Effector memory CD4-positive, alpha-beta T cell (primary cell): ENCODE measurements around the gene CABLES1.

Experiments used
- DNase-seq, 3 donors: peaks; one replicate each; pipeline ENCODE4 v3.0.0-alpha.2; 2020
- H3K27ac ChIP-seq: 2 replicates; pipeline ENCODE4 v1.7.0; 2013; ENCODE audit warnings: mild to moderate bottlenecking, low read length, moderate library complexity; ENCODE audit not compliant: insufficient read depth, poor library complexity, severe bottlenecking
- H3K27me3 ChIP-seq: replicated peaks from 2 replicates; pipeline ENCODE4 v1.7.0; 2013; ENCODE audit warnings: mild to moderate bottlenecking, low read length; ENCODE audit not compliant: insufficient read depth, control insufficient read depth, poor library complexity, severe bottlenecking
- H3K36me3 ChIP-seq: 2 replicates; pipeline ENCODE4 v1.7.0; 2013; ENCODE audit warnings: mild to moderate bottlenecking, low read length, moderate library complexity; ENCODE audit not compliant: control insufficient read depth, insufficient read depth
- H3K4me1 ChIP-seq: 2 replicates; pipeline ENCODE4 v1.7.0; 2013; ENCODE audit warnings: low read length, mild to moderate bottlenecking; ENCODE audit not compliant: control insufficient read depth, insufficient read depth, poor library complexity, severe bottlenecking
- H3K4me3 ChIP-seq: 2 replicates; pipeline ENCODE4 v1.7.0; 2013; ENCODE audit warnings: low read length, low read depth, mild to moderate bottlenecking; ENCODE audit not compliant: insufficient read depth, poor library complexity, severe bottlenecking
- H3K9me3 ChIP-seq: 2 replicates; pipeline ENCODE4 v1.7.0; 2013; ENCODE audit warnings: mild to moderate bottlenecking, low read length, moderate library complexity; ENCODE audit not compliant: control insufficient read depth

The CABLES1 gene

GRCh38 chr18:23201741-23202140, 66.5 kb downstream of the CABLES1 start:
- H3K4me3 ChIP-seq, result no peak overlapping the region

GRCh38 chr18:23203891-23204432, 68.7 kb downstream of the CABLES1 start:
- Histone ChIP-seq H3K9me3 (no peaks in the 10 kb centered on the region), H3K4me3 (no peak overlapping the region), H3K27ac (no peak overlapping the region), H3K27me3 (no peaks in the 10 kb centered on the region), H3K4me1 (no peaks in the 10 kb centered on the region), H3K36me3 (no peaks in the 10 kb centered on the region)
- no peak for DNase-seq

More at GRCh38 chr18:23201741-23202140, 66.5 kb downstream of the CABLES1 start:
- H3K36me3 ChIP-seq, result no peaks in the 10 kb centered on the region
- no peaks in the 10 kb centered on the region for H3K27me3 ChIP-seq
- DNase-seq, result no peak
- H3K27ac ChIP-seq, result no peak overlapping the region
- no peaks in the 10 kb centered on the region for H3K4me1 ChIP-seq
- H3K9me3 ChIP-seq, result no peaks in the 10 kb centered on the region

DNA sequence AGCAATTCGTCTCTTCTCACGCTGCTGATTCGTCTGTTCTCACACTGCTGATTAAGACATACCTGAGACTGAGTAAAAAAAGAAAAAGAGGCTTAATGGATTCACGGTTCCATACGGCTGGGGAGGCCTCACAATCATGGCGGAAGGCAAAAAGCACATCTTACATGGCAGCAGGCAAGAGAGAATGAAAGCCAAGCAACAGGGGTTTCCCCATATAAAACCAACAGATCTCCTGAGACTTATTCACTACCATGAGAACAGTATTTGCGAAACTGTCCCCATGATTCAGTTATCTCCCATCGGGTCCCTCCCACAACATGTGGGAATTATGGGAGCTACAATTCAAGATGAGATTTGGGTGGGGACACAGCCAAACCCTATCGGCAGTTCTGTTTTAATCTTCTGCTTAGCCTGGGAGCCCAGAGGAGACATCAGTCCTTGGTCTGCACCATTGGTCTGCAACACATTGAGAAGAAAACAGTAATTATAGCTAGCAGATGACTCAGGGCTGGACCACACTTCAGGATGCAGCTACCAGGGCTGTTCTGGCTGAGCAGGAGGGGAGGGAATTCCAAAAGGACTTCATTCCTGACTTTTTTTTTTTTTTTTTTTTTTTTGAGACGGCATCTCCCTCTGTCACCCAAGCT, 69.4 kb downstream of the CABLES1 start:
- no peak overlapping the region for H3K27ac ChIP-seq
- H3K27me3 ChIP-seq, result no peaks in the 10 kb centered on the region
- no peak overlapping the region for H3K4me3 ChIP-seq
- no peaks in the 10 kb centered on the region for H3K4me1 ChIP-seq
- no peaks in the 10 kb centered on the region for H3K9me3 ChIP-seq
- no peaks in the 10 kb centered on the region for H3K36me3 ChIP-seq
- DNase-seq, result no peak

- Histone ChIP-seq H3K27me3 (no peaks in the 10 kb centered on the region), H3K4me1 (no peaks in the 10 kb centered on the region), H3K4me3 (no peak overlapping the region), H3K27ac (no peak overlapping the region), H3K9me3 (no peaks in the 10 kb centered on the region), H3K36me3 (no peaks in the 10 kb centered on the region)
- DNase-seq, result no peak
Observed at GRCh38 chr18:23205980-23206379, 70.7 kb downstream of the CABLES1 start.

- no peak overlapping the region for H3K27ac ChIP-seq
- H3K4me3 ChIP-seq, result no peak overlapping the region
- DNase-seq, result no peak
- no peaks in the 10 kb centered on the region for H3K27me3 ChIP-seq
- no peaks in the 10 kb centered on the region for H3K36me3 ChIP-seq
- H3K4me1 ChIP-seq, result no peaks in the 10 kb centered on the region
- H3K9me3 ChIP-seq, result no peaks in the 10 kb centered on the region
Observed at GRCh38 chr18:23207191-23207955, 72.1 kb downstream of the CABLES1 start.

DNA sequence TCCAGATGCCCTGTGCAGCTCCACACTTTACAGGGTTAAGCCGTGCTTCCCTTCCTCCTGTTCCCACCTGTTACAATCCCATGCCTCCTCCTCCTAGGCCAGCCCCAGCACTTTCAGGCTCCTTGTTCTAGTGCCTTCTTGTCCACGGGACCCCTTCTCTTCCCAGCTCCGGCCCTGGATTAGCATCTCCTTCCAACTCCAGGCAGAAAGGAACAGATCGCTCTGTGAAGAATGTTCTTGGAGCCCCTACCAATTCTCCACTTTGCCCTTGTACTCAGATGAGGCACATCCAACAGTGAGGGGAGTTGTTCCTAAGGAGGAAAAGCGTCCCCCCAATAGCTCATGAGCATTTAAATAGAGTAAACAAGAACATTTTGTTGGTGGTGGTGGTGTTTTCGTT, 72.7 kb downstream of the CABLES1 start:
- no peak for DNase-seq
- H3K27ac ChIP-seq, result no peak overlapping the region

DNA sequence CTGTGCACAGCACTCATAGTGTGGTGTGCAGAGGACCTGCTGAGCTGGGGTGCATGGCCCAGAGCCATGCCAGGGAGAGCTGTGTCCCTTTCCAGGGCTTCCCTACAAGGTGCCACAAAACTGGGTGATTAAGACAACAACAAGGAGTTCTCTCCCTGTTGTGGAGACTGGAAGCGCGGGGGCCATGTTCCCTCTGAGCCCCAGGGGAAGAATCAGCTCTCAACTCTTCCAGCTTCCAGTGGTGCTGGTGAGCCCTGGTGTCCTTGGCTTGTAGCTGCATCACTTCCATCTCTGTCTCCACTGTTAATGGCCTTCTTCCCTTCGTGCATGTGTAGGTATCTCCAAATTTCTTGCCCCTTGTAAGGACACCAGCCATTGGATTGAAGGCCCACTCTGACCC, 73.3 kb downstream of the CABLES1 start:
- no peaks in the 10 kb centered on the region for H3K4me1 ChIP-seq
- no peaks in the 10 kb centered on the region for H3K36me3 ChIP-seq
- H3K27ac ChIP-seq, result no peak overlapping the region
- H3K4me3 ChIP-seq, result no peak overlapping the region
- DNase-seq, result no peak
- H3K9me3 ChIP-seq, result no peaks in the 10 kb centered on the region
- no peaks in the 10 kb centered on the region for H3K27me3 ChIP-seq

More for the DNA sequence above, 72.7 kb downstream of the CABLES1 start:
- H3K36me3 ChIP-seq, result no peaks in the 10 kb centered on the region
- no peaks in the 10 kb centered on the region for H3K9me3 ChIP-seq
- no peak overlapping the region for H3K4me3 ChIP-seq
- H3K4me1 ChIP-seq, result no peaks in the 10 kb centered on the region
- H3K27me3 ChIP-seq, result no peaks in the 10 kb centered on the region

GRCh38 chr18:23209031-23209430, 73.7 kb downstream of the CABLES1 start:
- Histone ChIP-seq H3K27ac (no peak overlapping the region), H3K4me3 (no peak overlapping the region), H3K36me3 (no peaks in the 10 kb centered on the region), H3K9me3 (no peaks in the 10 kb centered on the region), H3K4me1 (no peaks in the 10 kb centered on the region), H3K27me3 (no peaks in the 10 kb centered on the region)
- no peak for DNase-seq

DNA sequence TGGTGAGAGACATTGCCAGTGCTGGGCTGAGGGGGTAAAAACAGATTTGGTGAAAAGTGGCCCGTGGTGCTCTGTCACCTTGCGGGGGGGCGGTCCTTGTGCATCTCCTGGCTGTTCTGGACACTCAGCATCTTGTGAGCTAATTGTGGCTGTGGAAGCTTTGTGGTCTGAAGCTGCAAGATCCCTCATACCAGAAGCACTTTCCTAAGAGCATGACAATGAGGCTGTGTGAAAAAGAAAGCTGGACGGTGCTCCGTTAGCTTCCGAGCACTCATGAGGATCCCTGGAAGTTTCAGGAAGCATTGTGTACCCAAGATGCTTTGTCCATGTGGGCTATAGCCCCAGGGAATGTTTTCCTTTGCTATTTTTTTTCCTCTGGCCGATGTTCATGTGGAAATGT, 74.5 kb downstream of the CABLES1 start:
- no peaks in the 10 kb centered on the region for H3K36me3 ChIP-seq
- no peak for DNase-seq
- H3K4me3 ChIP-seq, result no peak overlapping the region
- no peak overlapping the region for H3K27ac ChIP-seq
- no peaks in the 10 kb centered on the region for H3K27me3 ChIP-seq
- no peaks in the 10 kb centered on the region for H3K4me1 ChIP-seq
- no peaks in the 10 kb centered on the region for H3K9me3 ChIP-seq

GRCh38 chr18:23210526-23210925, 75.2 kb downstream of the CABLES1 start:
- Histone ChIP-seq H3K27me3 (no peaks in the 10 kb centered on the region), H3K9me3 (no peaks in the 10 kb centered on the region)

More at GRCh38 chr18:23210526-23210925, 75.2 kb downstream of the CABLES1 start:
- no peak for DNase-seq
- Histone ChIP-seq H3K4me3 (no peak overlapping the region), H3K36me3 (no peaks in the 10 kb centered on the region), H3K4me1 (no peaks in the 10 kb centered on the region), H3K27ac (no peak overlapping the region)
